SK-N-SH (cell line): ENCODE results near the gene CHCHD3. TPM values are rescaled to one million over a fixed set of nuclear protein-coding genes. Genes with fewer than 3 reads are reported as not detected.

ENCODE experiments used
- CTCF ChIA-PET: fragments of 300-600, 350-600 bp; formaldehyde crosslinking; extraction: SDS; loops from one replicate; lab custom pipeline; 2021; lab: Yijun Ruan, JAX
- POLR2A ChIA-PET: fragments of 350-600 bp; sonication (Branson Sonifier 250); formaldehyde crosslinking; extraction: SDS; loops from one replicate; lab custom pipeline; 2020; ENCODE audit warnings: antibody characterized with exemption, inconsistent platforms; lab: Yijun Ruan, JAX
- DNase-seq: peaks from one replicate; pipeline ENCODE4 v3.0.0; 2012
- H2AFZ ChIP-seq: fragments of 200-600 bp; sonication (generic); 2 replicates; pipeline ENCODE4 v1.8.1; 2016; ENCODE audit warnings: antibody characterized with exemption, mild to moderate bottlenecking, low read depth
- H3F3A ChIP-seq: fragments of 200-600 bp; sonication (generic); replicated peaks from 2 replicates; pipeline ENCODE3; 2016; ENCODE audit warnings: antibody characterized with exemption, mild to moderate bottlenecking; ENCODE audit not compliant: insufficient read depth
- H3K27ac ChIP-seq, 2 experiments: fragments of 200-500 bp in 1 of 2; fragments of 200-600 bp in 1 of 2; sonication (Bioruptor generic) in 1 of 2; sonication (generic), shearing (Covaris generic) in 1 of 2; 2 replicates each; pipeline versions ENCODE4 v1.5.1 to v1.6.1; 2014 to 2016; ENCODE audit warnings: low read depth in 2 of 2, inconsistent platforms in 1 of 2, low read length in 1 of 2, mild to moderate bottlenecking in 1 of 2, mixed read lengths in 1 of 2
- H3K27me3 ChIP-seq: fragments of 200-600 bp; sonication (generic), shearing (Covaris generic); 2 replicates; pipeline ENCODE4 v1.6.1; 2016; ENCODE audit warnings: mixed run types; ENCODE audit not compliant: insufficient read depth
- H3K36me3 ChIP-seq, 2 experiments: fragments of 200-500 bp in 1 of 2; fragments of 200-600 bp in 1 of 2; sonication (Bioruptor generic) in 1 of 2; sonication (generic) in 1 of 2; replicated peaks in 1 of 2; 2 replicates each; pipeline versions ENCODE3 to v1.5.1; 2014 to 2016; ENCODE audit warnings: low read length in 1 of 2, mild to moderate bottlenecking in 1 of 2; ENCODE audit not compliant: insufficient read depth in 2 of 2, control insufficient read depth in 1 of 2
- H3K4me1 ChIP-seq, 2 experiments: fragments of 200-500 bp in 1 of 2; fragments of 200-600 bp in 1 of 2; sonication (Bioruptor generic) in 1 of 2; sonication (generic), shearing (Covaris generic) in 1 of 2; 2 replicates each; pipeline versions ENCODE4 v1.5.1 to v1.6.1; 2014 to 2016; ENCODE audit warnings: low read depth in 1 of 2, low read length in 1 of 2, mixed run types in 1 of 2; ENCODE audit not compliant: insufficient read depth in 2 of 2, control insufficient read depth in 1 of 2
- H3K4me2 ChIP-seq: fragments of 200-600 bp; sonication (generic), shearing (Covaris generic); 2 replicates; pipeline ENCODE4 v1.6.1; 2017; ENCODE audit warnings: mixed run types
- H3K4me3 ChIP-seq, 2 experiments: fragments of 200-500 bp in 1 of 2; fragments of 200-600 bp in 1 of 2; sonication (Bioruptor generic) in 1 of 2; sonication (generic), shearing (Covaris generic) in 1 of 2; 2 replicates each; pipeline versions ENCODE4 v1.5.1 to v1.8.1; 2014 to 2016; ENCODE audit warnings: low read depth in 2 of 2, inconsistent platforms in 1 of 2, low read length in 1 of 2, mild to moderate bottlenecking in 1 of 2, mixed read lengths in 1 of 2, moderate library complexity in 1 of 2
- H3K79me2 ChIP-seq: fragments of 200-600 bp; sonication (generic); 2 replicates; pipeline ENCODE4 v1.8.1; 2017; ENCODE audit warnings: mild to moderate bottlenecking; ENCODE audit not compliant: insufficient read depth
- H3K9ac ChIP-seq: fragments of 200-600 bp; sonication (generic); 2 replicates; pipeline ENCODE4 v1.6.1; 2017; ENCODE audit warnings: mixed run types
- H3K9me2 ChIP-seq: fragments of 200-600 bp; sonication (generic); 2 replicates; pipeline ENCODE4 v1.6.1; 2017; ENCODE audit warnings: mixed run types
- H3K9me3 ChIP-seq: fragments of 200-600 bp; sonication (generic); 2 replicates; pipeline ENCODE4 v1.6.1; 2017; ENCODE audit warnings: mixed run types, mild to moderate bottlenecking, moderate library complexity
- H4K20me1 ChIP-seq: fragments of 200-600 bp; sonication (generic); 2 replicates; pipeline ENCODE4 v1.6.1; 2017; ENCODE audit warnings: mild to moderate bottlenecking, mixed run types; ENCODE audit not compliant: insufficient read depth
- EP300 ChIP-seq, 2 experiments: IDR thresholded peaks; 2 replicates each; pipeline versions ENCODE4 v1.4.0 to v1.6.1; 2012; ENCODE audit warnings: borderline replicate concordance in 1 of 2, low read depth in 1 of 2, low read length in 1 of 2
- EZH2phosphoT487 ChIP-seq: fragments of 200-600 bp; sonication (generic); IDR thresholded peaks from 2 replicates; pipeline ENCODE4 v1.6.1; 2017; ENCODE audit warnings: low read depth, mixed run types, mild to moderate bottlenecking, antibody characterized with exemption, moderate library complexity, borderline replicate concordance
- JUND ChIP-seq: IDR thresholded peaks from 2 replicates; pipeline ENCODE4 v1.4.0; 2012
- NFIC ChIP-seq: IDR thresholded peaks from 2 replicates; pipeline ENCODE4 v1.4.0; 2012; ENCODE audit warnings: borderline replicate concordance
- PBX3 ChIP-seq: IDR thresholded peaks from 2 replicates; pipeline ENCODE4; 2012
- TCF12 ChIP-seq: IDR thresholded peaks from 2 replicates; pipeline ENCODE4 v1.4.0; 2012
- ZBTB33 ChIP-seq: IDR thresholded peaks from 2 replicates; pipeline ENCODE4 v1.4.0; 2012; ENCODE audit warnings: low read depth, borderline replicate concordance
- WGBS: methylation state at CpG from one replicate; pipeline ENCODE4 v1.1.6; 2017; ENCODE audit warnings: low lambda C conversion rate; 5-methylcytosine and 5-hydroxymethylcytosine counted together
- polyA plus RNA-seq, 3 experiments: library from polyadenylated mRNA; depleted of rRNA; stranded (reverse); fragments of >200 nt; gene quantifications; 2 replicates each; pipeline ENCODE4 v1.2.3, GENCODE V29; 2012
- TF ChIP-seq, protein P1 (sequence below): fragments of 200-600 bp; sonication (generic); IDR thresholded peaks from 2 replicates; pipeline ENCODE4 v1.6.1; 2017; ENCODE audit warnings: antibody characterized with exemption, mild to moderate bottlenecking, moderate library complexity
- TF ChIP-seq, protein P2 (sequence below): IDR thresholded peaks from 2 replicates; pipeline ENCODE4 v1.6.1; 2012; ENCODE audit warnings: mild to moderate bottlenecking, low read depth, low read length, moderate library complexity

The CHCHD3 gene
- polyA plus RNA-seq, 1 of the 3 experiments (the other 2 are of a cell fraction), result 97.1 TPM

DNA sequence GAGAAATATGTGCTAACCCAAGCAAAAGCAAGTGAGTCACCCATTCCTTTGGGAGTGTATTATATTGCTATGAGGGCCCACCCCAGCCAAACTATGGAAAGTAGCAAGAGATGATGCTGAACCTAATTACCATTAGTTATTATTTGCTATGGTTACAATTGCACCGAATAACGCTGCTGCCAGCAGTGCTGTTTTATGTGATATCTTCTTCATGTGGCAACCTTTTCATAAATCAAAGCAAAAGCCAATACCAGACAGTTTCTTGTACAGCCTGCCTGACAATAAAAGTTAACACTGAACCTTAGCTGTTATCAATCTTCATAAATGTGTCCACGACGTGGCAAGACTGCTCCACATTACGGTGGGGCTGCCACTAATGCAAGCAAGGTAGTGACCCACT lies 263.9 kb downstream of the CHCHD3 start:
- H3K9ac ChIP-seq, result no peak overlapping the region
- H3K79me2 ChIP-seq, result no peaks in the 10 kb centered on the region
- H4K20me1 ChIP-seq, result no peaks in the 10 kb centered on the region; the same call in 1 of the 2 replicates
- H2AFZ ChIP-seq, result no peak overlapping the region
- no peaks in the 10 kb centered on the region for H3K9me3 ChIP-seq
- 95% methylated on average over 5 of the region's 5 CpGs for WGBS
- POLR2A ChIA-PET, result no interaction called here
- TF ChIP-seq, protein P1, sequence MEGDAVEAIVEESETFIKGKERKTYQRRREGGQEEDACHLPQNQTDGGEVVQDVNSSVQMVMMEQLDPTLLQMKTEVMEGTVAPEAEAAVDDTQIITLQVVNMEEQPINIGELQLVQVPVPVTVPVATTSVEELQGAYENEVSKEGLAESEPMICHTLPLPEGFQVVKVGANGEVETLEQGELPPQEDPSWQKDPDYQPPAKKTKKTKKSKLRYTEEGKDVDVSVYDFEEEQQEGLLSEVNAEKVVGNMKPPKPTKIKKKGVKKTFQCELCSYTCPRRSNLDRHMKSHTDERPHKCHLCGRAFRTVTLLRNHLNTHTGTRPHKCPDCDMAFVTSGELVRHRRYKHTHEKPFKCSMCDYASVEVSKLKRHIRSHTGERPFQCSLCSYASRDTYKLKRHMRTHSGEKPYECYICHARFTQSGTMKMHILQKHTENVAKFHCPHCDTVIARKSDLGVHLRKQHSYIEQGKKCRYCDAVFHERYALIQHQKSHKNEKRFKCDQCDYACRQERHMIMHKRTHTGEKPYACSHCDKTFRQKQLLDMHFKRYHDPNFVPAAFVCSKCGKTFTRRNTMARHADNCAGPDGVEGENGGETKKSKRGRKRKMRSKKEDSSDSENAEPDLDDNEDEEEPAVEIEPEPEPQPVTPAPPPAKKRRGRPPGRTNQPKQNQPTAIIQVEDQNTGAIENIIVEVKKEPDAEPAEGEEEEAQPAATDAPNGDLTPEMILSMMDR, result no peak
- TF ChIP-seq TCF12 (no peak), EZH2phosphoT487 (no peak), EP300 (IDR thresholded peaks at IDR 0.05; ENCODE audit: borderline replicate concordance in 1 of 2, low read depth in 1 of 2, low read length in 1 of 2) (no peak)
- TF ChIP-seq, protein P2, sequence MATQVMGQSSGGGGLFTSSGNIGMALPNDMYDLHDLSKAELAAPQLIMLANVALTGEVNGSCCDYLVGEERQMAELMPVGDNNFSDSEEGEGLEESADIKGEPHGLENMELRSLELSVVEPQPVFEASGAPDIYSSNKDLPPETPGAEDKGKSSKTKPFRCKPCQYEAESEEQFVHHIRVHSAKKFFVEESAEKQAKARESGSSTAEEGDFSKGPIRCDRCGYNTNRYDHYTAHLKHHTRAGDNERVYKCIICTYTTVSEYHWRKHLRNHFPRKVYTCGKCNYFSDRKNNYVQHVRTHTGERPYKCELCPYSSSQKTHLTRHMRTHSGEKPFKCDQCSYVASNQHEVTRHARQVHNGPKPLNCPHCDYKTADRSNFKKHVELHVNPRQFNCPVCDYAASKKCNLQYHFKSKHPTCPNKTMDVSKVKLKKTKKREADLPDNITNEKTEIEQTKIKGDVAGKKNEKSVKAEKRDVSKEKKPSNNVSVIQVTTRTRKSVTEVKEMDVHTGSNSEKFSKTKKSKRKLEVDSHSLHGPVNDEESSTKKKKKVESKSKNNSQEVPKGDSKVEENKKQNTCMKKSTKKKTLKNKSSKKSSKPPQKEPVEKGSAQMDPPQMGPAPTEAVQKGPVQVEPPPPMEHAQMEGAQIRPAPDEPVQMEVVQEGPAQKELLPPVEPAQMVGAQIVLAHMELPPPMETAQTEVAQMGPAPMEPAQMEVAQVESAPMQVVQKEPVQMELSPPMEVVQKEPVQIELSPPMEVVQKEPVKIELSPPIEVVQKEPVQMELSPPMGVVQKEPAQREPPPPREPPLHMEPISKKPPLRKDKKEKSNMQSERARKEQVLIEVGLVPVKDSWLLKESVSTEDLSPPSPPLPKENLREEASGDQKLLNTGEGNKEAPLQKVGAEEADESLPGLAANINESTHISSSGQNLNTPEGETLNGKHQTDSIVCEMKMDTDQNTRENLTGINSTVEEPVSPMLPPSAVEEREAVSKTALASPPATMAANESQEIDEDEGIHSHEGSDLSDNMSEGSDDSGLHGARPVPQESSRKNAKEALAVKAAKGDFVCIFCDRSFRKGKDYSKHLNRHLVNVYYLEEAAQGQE, result no peak
- TF ChIP-seq, all 33 proteins: peak for 0
- CTCF ChIA-PET, result no interaction called here
- Histone ChIP-seq H3K27me3 (no peaks in the 10 kb centered on the region), H3K4me2 (no peak overlapping the region), H3K4me1 (peaks cover 11 to 12% of the 10 kb centered on the region in 2 experiments; a peak in 3 of 4 replicates), H3K27ac (no peak overlapping the region), H3K4me3 (no peak overlapping the region), H3F3A (peaks cover 10% of the 10 kb centered on the region), H3K9me2 (no peaks in the 10 kb centered on the region), H3K36me3 (peaks cover 4 to 9% of the 10 kb centered on the region in 2 experiments)
- DNase-seq, result no peak

- H3K9me3 ChIP-seq, result no peaks in the 10 kb centered on the region
- peaks cover 10% of the 10 kb centered on the region for H3F3A ChIP-seq
- H3K27me3 ChIP-seq, result no peaks in the 10 kb centered on the region
- H4K20me1 ChIP-seq, result no peaks in the 10 kb centered on the region; the same call in 1 of the 2 replicates
- H3K27ac ChIP-seq, result peak overlapping the region in 1 of 2 experiments; percentile 15; a peak in 2 of 4 replicates
- H2AFZ ChIP-seq, result no peak overlapping the region
- no peak for TF ChIP-seq ZBTB33
- TF ChIP-seq JUND, result 0 out of 2 replicates have a peak, but pooled peaks have one; percentile 5
- TF ChIP-seq NFIC, result peak; percentile 55; the same call in 1 of the 2 replicates
- TF ChIP-seq PBX3, result peak; percentile 42
- peak overlapping the region; percentile 48; the same call in 1 of the 2 replicates for H3K4me2 ChIP-seq
- no peaks in the 10 kb centered on the region for H3K79me2 ChIP-seq
- ChIA-PET POLR2A (no interaction called here), CTCF (no interaction called here)
- H3K36me3 ChIP-seq, result peaks cover 4 to 13% of the 10 kb centered on the region in 2 experiments
- DNase-seq, result no peak
- peaks cover 11 to 12% of the 10 kb centered on the region in 2 experiments; a peak in 3 of 4 replicates for H3K4me1 ChIP-seq
- H3K9me2 ChIP-seq, result no peaks in the 10 kb centered on the region
- WGBS, result 84% methylated on average over 6 of the region's 6 CpGs
- no peak overlapping the region for H3K9ac ChIP-seq
- H3K4me3 ChIP-seq, result no peak overlapping the region
These were observed 266.1 kb downstream of the CHCHD3 start for GRCh38 chr7:132815696-132816311.
